ENCODE data around the gene KCNIP4. TPM values are rescaled to one million over a fixed set of nuclear protein-coding genes. Genes with fewer than 3 reads are reported as not detected.

The KCNIP4 gene
- total and polyA plus RNA-seq, 11 donors: 0.19 TPM; not detected in 10

DNA sequence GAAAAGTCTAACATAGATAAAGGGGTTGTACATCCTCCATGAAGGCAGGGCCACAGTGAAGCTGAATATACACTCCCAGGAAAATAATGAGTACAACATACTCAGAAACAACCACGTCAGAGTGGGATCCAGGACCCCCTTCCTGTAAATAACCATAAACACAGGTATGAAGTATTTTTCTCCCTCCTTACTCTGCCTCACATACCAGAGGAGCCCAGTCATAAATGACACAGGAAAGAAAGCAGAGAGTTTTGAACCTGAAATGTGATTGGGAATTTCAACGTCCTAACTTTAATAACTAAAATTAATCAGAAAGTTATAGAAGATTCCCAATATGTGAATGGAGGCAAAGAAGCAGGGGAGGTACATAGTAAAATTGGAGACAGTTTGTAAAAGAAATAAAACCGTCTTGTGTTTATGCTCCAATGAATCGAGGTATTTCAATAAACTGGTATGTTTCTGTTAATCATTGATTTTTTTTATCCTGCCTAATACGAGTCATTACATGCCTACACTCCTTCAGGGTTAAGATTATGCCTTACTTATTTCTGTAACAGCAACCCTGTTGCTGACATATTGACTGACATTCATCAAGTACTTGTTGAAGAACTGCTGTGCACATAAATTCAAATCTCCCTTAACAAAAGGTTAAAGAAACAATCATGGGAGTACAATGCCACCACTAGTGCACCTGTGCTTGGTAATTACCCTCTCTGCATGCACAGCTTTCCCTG is 431.3 kb downstream of the KCNIP4 start:
- ATAC-seq: no peak
- WGBS, 4 donors: 64 to 73% (median 73%) methylated on average over 5 of the region's 5 CpGs
- intact Hi-C loops (cut with DNase I): no loop called here
- Histone ChIP-seq H3K27me3 (peaks cover 0 to 7% (median 0%) of the 10 kb centered on the region in 9 donors), H3K36me3 (no peaks in the 10 kb centered on the region), H3K4me3 (no peak overlapping the region), H3K4me1 (no peaks in the 10 kb centered on the region), H3K9me3 (no peaks in the 10 kb centered on the region), H3K27ac (no peak overlapping the region)
- TF ChIP-seq, protein P1, sequence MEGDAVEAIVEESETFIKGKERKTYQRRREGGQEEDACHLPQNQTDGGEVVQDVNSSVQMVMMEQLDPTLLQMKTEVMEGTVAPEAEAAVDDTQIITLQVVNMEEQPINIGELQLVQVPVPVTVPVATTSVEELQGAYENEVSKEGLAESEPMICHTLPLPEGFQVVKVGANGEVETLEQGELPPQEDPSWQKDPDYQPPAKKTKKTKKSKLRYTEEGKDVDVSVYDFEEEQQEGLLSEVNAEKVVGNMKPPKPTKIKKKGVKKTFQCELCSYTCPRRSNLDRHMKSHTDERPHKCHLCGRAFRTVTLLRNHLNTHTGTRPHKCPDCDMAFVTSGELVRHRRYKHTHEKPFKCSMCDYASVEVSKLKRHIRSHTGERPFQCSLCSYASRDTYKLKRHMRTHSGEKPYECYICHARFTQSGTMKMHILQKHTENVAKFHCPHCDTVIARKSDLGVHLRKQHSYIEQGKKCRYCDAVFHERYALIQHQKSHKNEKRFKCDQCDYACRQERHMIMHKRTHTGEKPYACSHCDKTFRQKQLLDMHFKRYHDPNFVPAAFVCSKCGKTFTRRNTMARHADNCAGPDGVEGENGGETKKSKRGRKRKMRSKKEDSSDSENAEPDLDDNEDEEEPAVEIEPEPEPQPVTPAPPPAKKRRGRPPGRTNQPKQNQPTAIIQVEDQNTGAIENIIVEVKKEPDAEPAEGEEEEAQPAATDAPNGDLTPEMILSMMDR (IDR thresholded peaks at IDR 0.05): no peak
- no peak for TF ChIP-seq POLR2A (IDR thresholded peaks at IDR 0.05)
- DNase-seq: no peak

- no peak for DNase-seq
- H3K36me3 ChIP-seq: no peaks in the 10 kb centered on the region
- H3K4me1 ChIP-seq: no peaks in the 10 kb centered on the region
- no peak overlapping the region for H3K27ac ChIP-seq
- peaks cover 0 to 7% (median 0%) of the 10 kb centered on the region in 9 donors for H3K27me3 ChIP-seq
- intact Hi-C loops (cut with DNase I): loop anchor here in 3 of 10 donors (5.0 kb wide), 1 partner anchor 253 kb away; no protein-coding TSS in a partner anchor
- ATAC-seq: no peak
- no peak for TF ChIP-seq POLR2A (IDR thresholded peaks at IDR 0.05)
- TF ChIP-seq, protein P1 (IDR thresholded peaks at IDR 0.05): no peak
- WGBS, 4 donors: 53 to 65% (median 60%) methylated on average over 4 of the region's 4 CpGs
- no peak overlapping the region for H3K4me3 ChIP-seq
- no peaks in the 10 kb centered on the region for H3K9me3 ChIP-seq
These were observed 434.4 kb downstream of the KCNIP4 start for GRCh38 chr4:21514022-21514694.

DNA sequence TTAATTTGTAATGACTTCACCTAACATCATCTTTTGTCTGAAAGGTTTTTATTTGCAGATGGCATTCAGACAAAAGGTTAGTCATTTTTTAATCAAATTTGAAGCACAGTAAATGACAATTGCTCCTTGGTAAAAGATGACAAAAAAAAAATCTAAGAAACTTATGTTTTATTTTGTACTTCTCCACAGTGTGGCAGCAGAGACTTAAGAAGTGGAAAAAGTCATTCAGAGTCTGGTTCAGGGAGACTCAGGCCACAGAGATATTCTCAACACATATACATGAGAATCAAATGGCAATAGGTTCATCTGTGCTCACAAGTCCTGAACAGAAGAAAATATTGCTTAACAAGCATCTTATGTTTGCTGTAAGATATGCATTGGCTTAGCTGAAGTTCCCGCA is 436.2 kb downstream of the KCNIP4 start:
- Histone ChIP-seq H3K27ac (no peak overlapping the region), H3K36me3 (no peaks in the 10 kb centered on the region), H3K4me3 (no peak overlapping the region), H3K27me3 (peaks cover 0 to 7% (median 0%) of the 10 kb centered on the region in 9 donors), H3K4me1 (no peaks in the 10 kb centered on the region), H3K9me3 (no peaks in the 10 kb centered on the region)
- DNase-seq (no peak), ATAC-seq (no peak)
- TF ChIP-seq, protein P1 (IDR thresholded peaks at IDR 0.05): peak in 7 of 12 donors; percentile 11 to 62 (median 48)
- TF ChIP-seq POLR2A (IDR thresholded peaks at IDR 0.05): no peak
- intact Hi-C loops (cut with DNase I): loop anchor here (1.0 to 5.0 kb wide), 5 partner anchors 253 to 256 kb away; no protein-coding TSS in a partner anchor
- WGBS, 4 donors: 84 to 96% (median 88%) methylated on average over 1 of the region's 1 CpG

GRCh38 chr4:21507439-21507838 is 441.1 kb downstream of the KCNIP4 start:
- TF ChIP-seq, protein P1 (IDR thresholded peaks at IDR 0.05): no peak
- TF ChIP-seq POLR2A (IDR thresholded peaks at IDR 0.05): no peak
- no peaks in the 10 kb centered on the region for H3K27me3 ChIP-seq
- no peak overlapping the region for H3K27ac ChIP-seq
- no peak overlapping the region for H3K4me3 ChIP-seq
- no peaks in the 10 kb centered on the region for H3K9me3 ChIP-seq
- WGBS, 4 donors: 78 to 88% (median 85%) methylated on average over 4 of the region's 4 CpGs
- ATAC-seq: no peak
- no peaks in the 10 kb centered on the region for H3K36me3 ChIP-seq
- DNase-seq: no peak
- intact Hi-C loops (cut with DNase I): no loop called here
- H3K4me1 ChIP-seq: no peaks in the 10 kb centered on the region

Measured in heart left ventricle (tissue), 16 donors.